Stimulated activated naive CD8-positive, alpha-beta T cell treated with anti-CD3 and anti-CD28 coated beads, Interleukin-15, Interleukin-2, amounts not matched to agents 100 U/mL and 50 U/mL, for 24 hours (primary cell): Measurements from ENCODE around the gene ADAM29.
"Not testable (repeated sequence)": the region's sequence is repeated elsewhere in the genome, so short reads cannot be mapped to it uniquely, and the experiment has no call there.

ENCODE experiments used
- ATAC-seq: fragments of 150-1000 bp; cut with Tn5 transposase; one replicate; pipeline ENCODE4 v1.10.0; 2021
- DNase-seq: peaks from one replicate; pipeline ENCODE4 v3.0.0; 2021

The ADAM29 gene

GRCh38 chr4:174918058-174918457, at the start of gene ADAM29:
Gene ADAM29, plus strand, starts transcription at chr4:174918358. Its CDS starts 57,168 bp downstream, at chr4:174975526.
- ATAC-seq = no peak
- DNase-seq = no peak

GRCh38 chr4:174869339-174869738, 48.8 kb upstream of the ADAM29 start:
- ATAC-seq = no peak
- DNase-seq = no peak

- ATAC-seq (no peak), DNase-seq (no peak)
These were observed 47.8 kb upstream of the ADAM29 start for GRCh38 chr4:174870311-174870710.

GRCh38 chr4:174871407-174871806, 46.8 kb upstream of the ADAM29 start:
- no peak for DNase-seq
- no peak for ATAC-seq

- ATAC-seq, DNase-seq: not testable (repeated sequence)
These were observed 45.0 kb upstream of the ADAM29 start for GRCh38 chr4:174873146-174873545.

GRCh38 chr4:174873931-174874330, 44.2 kb upstream of the ADAM29 start:
- ATAC-seq = no peak
- DNase-seq = no peak

- ATAC-seq (no peak), DNase-seq (no peak)
These were observed 43.3 kb upstream of the ADAM29 start for GRCh38 chr4:174874898-174875297.

GRCh38 chr4:174880001-174880400, 38.2 kb upstream of the ADAM29 start:
- ATAC-seq (no peak), DNase-seq (no peak)

GRCh38 chr4:174882317-174882992, 35.7 kb upstream of the ADAM29 start:
- ATAC-seq = no peak
- no peak for DNase-seq

- no peak for ATAC-seq
- no peak for DNase-seq
These were observed 10.7 kb upstream of the ADAM29 start for GRCh38 chr4:174907508-174907907.

- ATAC-seq (no peak), DNase-seq (no peak)
These were observed 7.9 kb upstream of the ADAM29 start for GRCh38 chr4:174910271-174910670.

- no peak for ATAC-seq
- DNase-seq = no peak
These were observed 5.1 kb upstream of the ADAM29 start for GRCh38 chr4:174912919-174913543.

- DNase-seq (no peak), ATAC-seq (no peak)
These were observed 1.8 kb downstream of the ADAM29 start for GRCh38 chr4:174919886-174920423.

- no peak for DNase-seq
- ATAC-seq = no peak
These were observed 8.8 kb downstream of the ADAM29 start for GRCh38 chr4:174926958-174927357.

GRCh38 chr4:174928174-174928573, 10.0 kb downstream of the ADAM29 start:
- no peak for ATAC-seq
- no peak for DNase-seq

- no peak for ATAC-seq
These were observed 10.6 kb downstream of the ADAM29 start for GRCh38 chr4:174928575-174929253.

GRCh38 chr4:174929346-174929745, 11.2 kb downstream of the ADAM29 start:
- DNase-seq (no peak), ATAC-seq (no peak)

More at GRCh38 chr4:174928575-174929253, 10.6 kb downstream of the ADAM29 start:
- no peak for DNase-seq

GRCh38 chr4:174930895-174931294, 12.7 kb downstream of the ADAM29 start:
- no peak for DNase-seq
- no peak for ATAC-seq

GRCh38 chr4:174933083-174933482, 14.9 kb downstream of the ADAM29 start:
- DNase-seq (no peak), ATAC-seq (no peak)

GRCh38 chr4:174934360-174934759, 16.2 kb downstream of the ADAM29 start:
- ATAC-seq (no peak), DNase-seq (no peak)

GRCh38 chr4:174935607-174936006, 17.4 kb downstream of the ADAM29 start:
- DNase-seq (no peak), ATAC-seq (no peak)

GRCh38 chr4:174940002-174940401, 21.8 kb downstream of the ADAM29 start:
- no peak for ATAC-seq

GRCh38 chr4:174946246-174946645, 28.1 kb downstream of the ADAM29 start:
- ATAC-seq (no peak), DNase-seq (no peak)

More at GRCh38 chr4:174940002-174940401, 21.8 kb downstream of the ADAM29 start:
- DNase-seq = no peak
